T-helper 1 cell (primary cell): Measurements from ENCODE around the gene LTC4S.
"Not testable (repeated sequence)": the region's sequence is repeated elsewhere in the genome, so short reads cannot be mapped to it uniquely, and the experiment has no call there.

ENCODE experiments used
- DNase-seq, 5 donors: peaks; one replicate each; pipeline ENCODE4 v3.0.0-alpha.2; 2012 to 2020

Gene LTC4S

DNA sequence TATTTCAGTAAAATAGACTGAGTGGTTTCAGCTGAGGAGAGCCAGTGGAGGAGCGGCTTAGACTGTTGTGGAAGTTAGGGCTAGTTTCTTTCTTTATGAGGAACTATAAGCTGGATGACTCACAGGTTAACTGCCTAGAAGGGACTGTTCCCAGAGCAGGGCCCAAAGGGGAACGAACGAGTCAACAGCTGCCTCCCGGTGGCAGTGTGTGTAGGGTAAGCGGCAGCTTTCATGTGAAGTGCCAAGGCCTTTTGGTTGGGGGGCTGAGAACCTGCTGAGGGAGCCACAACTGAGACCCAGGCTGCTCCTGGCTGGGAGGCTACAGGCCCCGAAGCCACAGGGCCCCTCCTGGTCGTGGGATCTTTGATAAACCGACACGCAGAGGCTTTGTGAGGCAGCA, 33.9 kb downstream of the LTC4S start:
- no peak for DNase-seq

DNA sequence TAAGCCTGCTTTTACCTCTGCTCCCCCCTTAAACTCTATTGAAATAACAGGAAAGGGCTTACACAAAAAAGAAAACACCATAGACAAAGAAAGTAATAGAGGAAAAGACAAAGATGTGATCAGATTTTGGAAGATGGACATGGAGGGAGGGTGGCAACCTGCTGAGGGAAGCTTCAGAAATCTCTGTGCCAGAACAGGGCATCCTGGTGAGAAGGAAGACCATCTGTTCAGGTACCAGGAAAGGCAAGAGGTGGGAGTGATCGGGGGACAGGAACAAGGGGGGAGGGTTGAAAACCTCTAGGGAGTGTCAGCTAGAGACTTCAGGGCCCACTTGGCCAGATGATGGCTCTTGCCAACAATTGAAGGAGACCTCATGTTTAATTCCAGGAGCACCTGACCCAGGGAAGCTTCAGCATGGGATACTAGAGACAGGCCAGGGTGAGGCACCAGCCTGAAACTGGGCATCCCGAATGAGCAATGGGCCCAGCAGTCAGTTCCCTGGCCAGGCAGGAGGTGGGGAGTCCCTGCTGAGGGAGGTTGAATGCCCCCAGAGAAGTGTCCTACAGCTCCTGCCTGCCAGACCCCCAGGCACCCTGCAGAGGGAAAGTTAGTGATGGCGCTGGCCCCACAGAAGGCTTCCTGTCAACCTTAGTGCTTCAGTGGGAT, 35.1 kb downstream of the LTC4S start:
- DNase-seq: no peak

GRCh38 chr5:179829732-179830435, 36.1 kb downstream of the LTC4S start:
- no peak for DNase-seq

DNA sequence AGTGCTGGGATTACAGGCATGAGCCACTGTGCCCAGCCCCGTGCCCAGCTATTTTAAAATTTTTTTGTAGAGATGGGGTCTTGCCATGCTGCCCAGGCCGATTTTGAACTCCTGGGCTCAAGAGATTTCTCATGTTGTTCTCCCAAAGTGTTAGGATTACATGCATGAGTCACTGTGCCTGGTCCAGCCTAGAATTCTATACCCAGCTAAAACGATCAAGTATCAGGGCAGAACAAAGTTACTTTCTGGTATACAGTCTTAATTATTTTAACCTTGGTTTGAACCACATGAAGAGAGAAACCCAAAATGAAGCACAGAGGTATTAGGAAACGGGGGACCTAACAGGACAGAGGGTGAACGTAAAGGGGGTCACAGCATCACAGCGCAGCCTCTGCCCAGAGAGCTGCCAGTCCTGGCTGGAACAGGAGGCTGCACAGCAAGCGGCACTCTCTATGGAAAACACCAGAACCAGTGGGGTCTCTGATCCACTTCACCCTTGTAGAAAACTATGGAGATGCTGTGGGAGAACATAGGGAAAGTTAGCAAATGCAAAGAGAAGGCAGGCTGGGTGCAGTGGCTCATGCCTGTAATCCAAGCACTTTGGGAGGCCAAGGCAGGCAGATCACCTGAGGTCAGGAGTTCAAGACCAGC, 37.2 kb downstream of the LTC4S start:
- DNase-seq: no peak

GRCh38 chr5:179832039-179832745, 38.4 kb downstream of the LTC4S start:
- no peak for DNase-seq

DNA sequence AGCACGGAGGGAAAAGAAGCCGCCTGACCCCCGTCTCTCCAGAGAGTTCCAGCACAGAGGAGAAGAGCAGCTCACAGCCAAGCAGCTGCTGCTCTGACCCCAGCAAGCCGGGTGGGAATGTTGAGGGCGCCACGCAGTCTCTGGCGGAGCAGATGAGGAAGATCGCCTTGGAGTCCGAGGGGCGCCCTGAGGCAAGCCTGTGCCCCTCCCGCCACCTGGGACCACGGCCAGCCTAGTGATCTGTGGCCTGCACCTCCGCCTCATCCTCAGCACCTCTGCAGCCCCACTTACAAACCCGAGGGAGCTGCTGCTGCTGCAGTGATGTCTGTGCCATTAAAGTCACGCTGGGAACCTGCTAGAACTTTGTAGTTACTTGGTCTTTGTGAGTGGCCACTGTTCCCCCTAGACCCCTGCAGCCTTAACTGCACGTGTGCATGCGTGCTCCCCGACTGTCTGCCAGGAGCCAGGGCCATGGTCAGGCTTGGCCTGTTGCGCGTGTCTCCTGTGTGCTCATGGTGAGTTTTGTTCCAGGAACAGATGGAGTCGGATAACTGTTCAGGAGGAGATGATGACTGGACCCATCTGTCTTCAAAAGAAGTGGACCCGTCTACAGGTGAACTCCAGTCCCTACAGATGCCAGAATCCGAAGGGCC, 39.4 kb downstream of the LTC4S start:
- DNase-seq: no peak

DNA sequence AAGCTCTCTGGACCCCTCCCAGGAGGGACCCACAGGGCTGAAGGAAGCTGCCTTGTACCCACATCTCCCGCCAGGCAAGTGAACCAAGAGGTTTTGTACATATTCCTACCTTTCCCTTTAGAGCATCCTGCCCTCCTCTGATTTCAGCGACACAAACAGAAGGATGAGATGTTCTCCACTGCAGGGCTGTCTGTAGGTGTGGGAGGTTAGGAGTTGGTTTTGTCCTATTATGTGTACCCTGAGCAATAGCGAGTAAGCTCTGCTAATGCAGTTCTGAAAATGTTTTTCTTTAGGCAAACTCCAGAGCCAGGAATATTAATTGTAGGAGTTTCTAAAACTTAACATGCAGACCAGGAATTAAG, 39.9 kb downstream of the LTC4S start:
- no peak for DNase-seq

DNA sequence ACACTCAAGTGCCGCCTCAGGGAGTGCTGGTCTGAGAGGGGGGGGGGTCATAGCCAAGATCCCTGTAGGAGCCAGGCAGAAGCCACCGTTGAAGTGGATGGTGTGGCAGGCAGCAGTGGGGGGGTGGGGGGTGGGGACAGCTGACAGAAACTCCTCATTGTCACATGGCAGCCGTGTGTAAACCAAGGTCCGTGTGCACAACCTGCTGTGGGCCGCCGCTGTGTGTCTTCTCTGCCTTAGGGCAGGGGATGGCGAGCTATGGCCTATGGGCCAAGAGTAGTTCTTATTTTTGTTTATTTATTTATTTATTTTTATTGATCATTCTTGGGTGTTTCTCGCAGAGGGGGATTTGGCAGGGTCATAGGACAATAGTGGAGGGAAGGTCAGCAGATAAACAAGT, 40.3 kb downstream of the LTC4S start:
- no peak for DNase-seq

DNA sequence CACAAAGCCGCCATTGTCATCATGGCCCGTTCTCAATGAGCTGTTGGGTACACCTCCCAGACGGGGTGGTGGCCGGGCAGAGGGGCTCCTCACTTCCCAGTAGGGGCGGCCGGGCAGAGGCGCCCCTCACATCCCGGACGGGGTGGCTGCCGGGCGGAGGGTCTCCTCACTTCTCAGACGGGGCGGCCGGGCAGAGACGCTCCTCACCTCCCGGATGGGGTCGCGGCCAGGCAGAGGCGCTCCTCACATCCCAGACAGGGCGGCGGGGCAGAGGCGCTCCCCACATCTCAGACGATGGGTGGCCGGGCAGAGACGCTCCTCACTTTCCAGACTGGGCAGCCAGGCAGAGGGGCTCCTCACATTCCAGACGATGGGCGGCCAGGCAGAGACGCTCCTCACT, 41.1 kb downstream of the LTC4S start:
- not testable (repeated sequence) for DNase-seq

DNA sequence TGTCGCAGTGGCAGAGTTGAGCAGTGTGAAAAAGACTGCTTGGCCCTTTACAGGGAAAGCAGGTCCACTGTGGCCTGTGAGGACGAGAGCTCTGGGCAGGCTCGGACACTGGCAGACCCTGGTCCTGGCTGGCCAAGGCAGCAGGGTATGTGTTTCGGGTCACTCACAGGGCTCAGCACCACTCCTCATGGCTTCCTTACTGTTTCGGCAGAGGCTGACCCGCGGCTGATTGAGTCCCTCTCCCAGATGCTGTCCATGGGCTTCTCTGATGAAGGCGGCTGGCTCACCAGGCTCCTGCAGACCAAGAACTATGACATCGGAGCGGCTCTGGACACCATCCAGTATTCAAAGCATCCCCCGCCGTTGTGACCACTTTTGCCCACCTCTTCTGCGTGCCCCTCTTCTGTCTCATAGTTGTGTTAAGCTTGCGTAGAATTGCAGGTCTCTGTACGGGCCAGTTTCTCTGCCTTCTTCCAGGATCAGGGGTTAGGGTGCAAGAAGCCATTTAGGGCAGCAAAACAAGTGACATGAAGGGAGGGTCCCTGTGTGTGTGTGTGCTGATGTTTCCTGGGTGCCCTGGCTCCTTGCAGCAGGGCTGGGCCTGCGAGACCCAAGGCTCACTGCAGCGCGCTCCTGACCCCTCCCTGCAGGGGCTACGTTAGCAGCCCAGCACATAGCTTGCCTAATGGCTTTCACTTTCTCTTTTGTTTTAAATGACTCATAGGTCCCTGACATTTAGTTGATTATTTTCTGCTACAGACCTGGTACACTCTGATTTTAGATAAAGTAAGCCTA, 42.6 kb downstream of the LTC4S start:
- DNase-seq: peak; percentile 36 to 72 (median 54)

- no peak for DNase-seq
These were observed 43.6 kb downstream of the LTC4S start for GRCh38 chr5:179837076-179838011.

DNA sequence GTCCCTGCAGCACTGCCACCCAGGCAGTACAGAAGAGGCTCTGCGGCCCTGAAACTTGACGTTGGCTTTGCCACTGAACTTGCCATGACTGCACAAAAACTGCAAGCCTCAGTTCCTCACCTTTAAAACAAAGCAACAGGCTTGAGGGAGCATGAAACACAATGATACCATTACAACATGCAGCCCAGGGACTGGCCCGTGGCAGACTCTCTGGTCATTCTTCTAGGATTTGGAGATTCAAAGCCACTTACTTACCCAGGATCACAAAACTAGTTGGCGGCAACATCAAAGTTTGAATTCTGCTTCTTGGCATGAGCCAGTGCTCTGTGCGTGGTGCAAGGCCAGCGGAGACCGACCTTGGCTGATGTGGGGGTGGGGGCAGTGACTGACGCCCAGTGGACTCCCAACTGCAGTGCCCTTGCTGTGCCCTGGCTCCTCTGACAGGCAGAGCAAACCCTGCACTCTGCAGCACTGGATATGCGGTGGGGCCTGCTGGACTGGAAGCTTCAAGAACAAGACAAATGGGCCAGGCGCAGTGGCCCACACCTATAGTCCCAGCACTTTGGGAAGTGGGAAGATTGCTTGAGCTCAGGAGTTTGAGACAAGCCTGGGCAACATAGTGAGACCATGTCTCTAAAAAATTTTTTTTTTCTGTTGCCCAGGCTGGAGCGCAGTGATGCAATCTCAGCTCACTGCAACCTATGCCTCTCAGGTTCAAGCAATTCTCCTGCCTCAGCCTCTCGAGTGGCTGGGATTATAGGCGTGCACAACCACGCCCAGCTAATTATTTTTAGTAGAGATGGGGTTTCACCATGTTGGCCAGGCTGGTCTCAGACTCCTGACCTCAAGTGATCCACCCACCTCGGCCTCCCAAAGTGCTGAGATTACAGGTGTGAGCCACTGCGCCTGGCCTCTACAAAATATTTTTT, 45.8 kb downstream of the LTC4S start:
- DNase-seq: no peak

GRCh38 chr5:179840321-179840720, 46.5 kb downstream of the LTC4S start:
- no peak for DNase-seq

- no peak for DNase-seq
These were observed 47.0 kb downstream of the LTC4S start for GRCh38 chr5:179840766-179841165.

GRCh38 chr5:179841621-179842020, 47.8 kb downstream of the LTC4S start:
- DNase-seq: no peak
